ENCODE data around the gene CLDN15. TPM values are rescaled to one million over a fixed set of nuclear protein-coding genes. Genes with fewer than 3 reads are reported as not detected.
A peak's percentile ranks its signal among the peaks of the same experiment; 100 is the strongest.
"Not testable (repeated sequence)": the region's sequence is repeated elsewhere in the genome, so short reads cannot be mapped to it uniquely, and the experiment has no call there.

The CLDN15 gene
- polyA plus RNA-seq, 4 donors, result 7.6 to 17.3 (median 10.1) TPM

DNA sequence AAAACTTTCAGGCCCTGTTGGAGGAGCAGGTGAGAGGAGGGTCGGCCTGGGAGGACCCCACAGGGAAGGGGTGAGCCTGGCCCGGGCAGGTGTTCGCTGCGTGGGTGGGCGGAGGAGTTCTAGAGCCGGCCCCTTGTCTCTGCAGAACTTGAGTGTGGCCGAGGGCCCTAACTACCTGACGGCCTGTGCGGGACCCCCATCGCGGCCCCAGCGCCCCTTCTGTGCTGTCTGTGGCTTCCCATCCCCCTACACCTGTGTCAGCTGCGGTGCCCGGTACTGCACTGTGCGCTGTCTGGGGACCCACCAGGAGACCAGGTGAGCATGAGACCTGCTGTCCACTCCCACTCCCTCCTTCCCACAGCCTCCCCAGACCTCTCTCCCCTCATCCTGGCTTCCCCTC, 14.1 kb downstream of the CLDN15 start:
- DNase-seq (ENCODE audit: low read depth in 4 of 4, low spot score in 3 of 4), result no peak

DNA sequence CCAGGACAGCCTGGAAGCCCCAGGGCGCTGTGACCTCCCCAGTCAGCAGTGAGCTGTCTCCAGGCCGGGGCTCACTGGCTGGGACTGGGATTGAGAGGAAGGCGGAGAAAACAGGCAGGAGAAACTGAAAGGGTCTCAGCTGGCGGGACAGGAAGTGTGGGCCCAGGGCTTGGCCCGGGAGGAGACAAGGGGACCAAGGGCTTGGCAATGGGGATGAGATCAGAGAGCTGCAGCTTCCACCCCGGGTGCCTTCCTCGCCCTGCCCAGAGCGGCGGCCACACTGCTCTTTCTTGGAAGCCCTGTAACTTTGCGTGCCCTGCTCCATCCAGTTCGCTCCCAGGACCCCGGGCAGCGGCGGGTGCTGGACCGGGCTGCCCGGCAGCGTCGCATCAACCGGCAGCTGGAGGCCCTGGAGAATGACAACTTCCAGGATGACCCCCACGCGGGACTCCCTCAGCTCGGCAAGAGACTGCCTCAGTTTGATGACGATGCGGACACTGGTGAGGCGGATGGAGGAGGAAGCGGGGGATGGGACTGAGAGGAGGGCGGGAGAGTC, 15.2 kb downstream of the CLDN15 start:
- no peak for DNase-seq (ENCODE audit: low read depth in 4 of 4, low spot score in 3 of 4)

DNA sequence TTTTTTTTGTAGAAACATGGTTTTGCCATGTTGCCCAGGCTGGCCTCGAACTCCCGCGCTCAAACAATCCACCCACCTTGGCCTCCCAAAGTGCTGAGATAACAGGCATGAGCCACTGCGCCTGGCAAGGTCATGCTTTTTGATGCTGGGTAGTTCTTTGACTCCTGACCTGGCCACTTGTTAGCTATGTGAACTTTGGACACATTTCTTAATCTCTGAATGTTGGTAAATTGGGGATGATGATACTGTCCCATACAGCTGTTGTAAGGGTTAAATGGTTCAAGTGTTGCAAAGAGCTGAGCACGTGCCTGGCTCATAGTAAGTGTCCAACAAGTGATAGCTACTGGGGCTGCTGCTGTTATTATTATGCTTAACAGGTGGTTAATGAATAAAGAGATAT, 17.3 kb downstream of the CLDN15 start:
- DNase-seq (ENCODE audit: low read depth in 4 of 4, low spot score in 3 of 4), result no peak

DNA sequence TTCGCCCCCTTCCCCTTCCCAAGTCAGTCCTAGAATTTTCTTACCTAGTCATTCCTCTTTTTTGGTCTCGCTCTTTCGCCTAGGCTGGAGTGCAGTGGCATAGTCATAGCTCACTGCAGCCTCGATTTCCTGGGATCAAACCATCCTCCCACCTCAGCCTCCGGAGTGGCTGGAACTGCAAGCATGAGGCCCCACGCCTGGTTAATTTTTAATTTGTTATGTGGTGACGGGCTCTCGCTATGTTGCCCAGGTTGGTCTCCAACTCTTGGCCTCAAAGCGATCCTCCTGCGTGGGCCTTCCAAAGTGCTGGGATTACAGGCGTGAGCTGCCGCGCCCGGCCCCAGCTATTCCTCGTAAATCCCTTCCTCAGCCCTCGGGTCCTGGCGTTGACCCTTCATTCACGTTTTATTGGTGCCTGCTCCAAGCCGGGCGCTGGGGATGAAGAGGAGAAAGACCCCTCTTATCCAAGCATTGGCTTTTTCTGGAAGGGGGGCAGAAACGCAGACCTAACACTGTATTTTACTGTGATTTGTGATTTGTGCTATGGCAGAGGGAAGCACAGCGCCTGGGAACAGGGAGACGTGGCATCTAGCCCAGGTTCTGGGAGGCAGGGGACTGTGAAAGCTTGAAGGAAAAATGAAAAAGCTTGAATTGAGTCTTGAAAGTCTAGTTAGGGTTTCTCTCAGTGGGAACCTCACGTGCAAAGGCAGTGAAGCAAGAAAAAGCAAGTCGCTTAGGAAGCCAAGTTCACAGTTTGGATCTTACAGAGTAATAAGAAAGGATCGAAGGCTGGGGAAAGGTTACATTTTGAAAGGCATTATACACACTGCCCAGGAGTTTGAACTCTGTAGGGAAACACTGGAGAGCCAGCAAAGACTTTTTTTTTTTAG, 19.1 kb downstream of the CLDN15 start:
- DNase-seq (ENCODE audit: low read depth in 4 of 4, low spot score in 3 of 4), result no peak

DNA sequence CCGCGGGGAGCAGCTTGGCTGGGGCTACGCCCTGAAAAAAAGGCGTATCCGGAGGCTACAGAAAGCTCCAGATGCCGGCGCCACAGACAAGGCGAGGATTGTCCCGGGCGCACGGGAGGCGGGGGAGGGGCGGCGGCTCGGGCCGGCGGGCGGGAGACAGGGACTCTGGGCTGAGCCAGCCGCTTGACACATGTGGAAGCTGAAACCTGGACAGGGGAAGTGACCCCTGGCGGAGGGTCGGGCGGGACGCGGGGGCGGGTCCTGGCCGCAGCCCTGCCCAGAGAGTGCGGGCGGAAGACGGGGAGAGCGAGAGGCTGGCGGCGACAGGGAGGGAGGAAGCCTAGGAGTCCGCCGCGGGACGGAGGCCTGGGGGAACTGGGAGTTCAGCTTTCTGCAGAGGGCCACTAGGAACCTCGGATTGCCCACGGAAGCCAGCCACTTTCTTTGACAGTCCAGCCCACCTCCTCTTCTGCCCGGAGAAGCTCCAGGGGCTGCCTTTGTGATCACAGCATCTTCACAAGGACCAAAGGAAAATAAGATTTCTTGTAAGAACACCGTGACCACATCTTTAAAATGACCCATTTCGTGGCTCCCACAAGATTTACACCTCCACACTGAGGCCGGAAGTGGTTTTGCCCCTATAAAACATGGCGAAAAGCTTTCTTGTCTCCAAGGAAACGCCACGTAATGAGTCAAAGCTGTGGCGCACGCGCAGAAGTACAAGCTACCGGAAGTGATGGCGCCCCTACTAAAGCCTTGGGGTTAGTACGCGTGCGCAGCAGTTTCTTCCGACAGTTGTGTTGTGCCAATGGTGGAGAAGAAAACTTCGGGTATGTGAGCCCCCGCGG, 20.0 kb downstream of the CLDN15 start, which contains the start of the genes PLOD3 and ZNHIT1:
Gene PLOD3, minus strand, starts transcription at position 194 of the 848 bp plus-strand sequence. CDS start 307 bp downstream, outside the sequence.
Gene ZNHIT1, plus strand, starts transcription at position 778 of the 848 bp plus-strand sequence. Its CDS starts 31 bp downstream, at position 809.
- peak; percentile 92 to 98 (median 98) for DNase-seq (ENCODE audit: low read depth in 4 of 4, low spot score in 3 of 4)

DNA sequence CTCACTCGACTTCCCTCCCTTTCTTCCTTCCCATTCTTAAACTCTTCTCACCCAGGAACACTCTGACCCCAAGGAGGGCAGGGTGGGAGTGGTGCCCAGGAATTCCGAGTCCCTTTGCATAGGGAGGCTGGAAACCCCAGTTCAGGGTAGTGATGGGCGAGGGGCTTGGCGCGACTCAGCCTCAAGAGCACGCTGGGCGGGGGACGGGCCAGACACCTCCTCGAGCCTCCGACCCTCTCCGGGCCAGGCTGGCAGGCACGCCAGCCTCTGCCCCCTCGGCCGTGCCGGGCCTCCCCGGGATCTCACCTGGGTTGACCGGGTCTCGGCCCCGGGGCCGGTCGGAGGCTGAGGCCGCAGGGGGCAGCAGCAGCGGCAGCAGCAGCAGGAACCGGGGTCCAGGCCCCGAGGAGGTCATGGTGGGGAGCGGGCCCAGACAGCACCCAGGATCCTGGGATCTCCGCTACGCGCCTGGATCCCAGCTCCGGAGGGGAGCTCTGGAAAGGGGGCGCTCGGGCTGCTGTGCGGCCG, 20.7 kb downstream of the CLDN15 start:
- no peak for DNase-seq (ENCODE audit: low read depth in 4 of 4, low spot score in 3 of 4)

DNA sequence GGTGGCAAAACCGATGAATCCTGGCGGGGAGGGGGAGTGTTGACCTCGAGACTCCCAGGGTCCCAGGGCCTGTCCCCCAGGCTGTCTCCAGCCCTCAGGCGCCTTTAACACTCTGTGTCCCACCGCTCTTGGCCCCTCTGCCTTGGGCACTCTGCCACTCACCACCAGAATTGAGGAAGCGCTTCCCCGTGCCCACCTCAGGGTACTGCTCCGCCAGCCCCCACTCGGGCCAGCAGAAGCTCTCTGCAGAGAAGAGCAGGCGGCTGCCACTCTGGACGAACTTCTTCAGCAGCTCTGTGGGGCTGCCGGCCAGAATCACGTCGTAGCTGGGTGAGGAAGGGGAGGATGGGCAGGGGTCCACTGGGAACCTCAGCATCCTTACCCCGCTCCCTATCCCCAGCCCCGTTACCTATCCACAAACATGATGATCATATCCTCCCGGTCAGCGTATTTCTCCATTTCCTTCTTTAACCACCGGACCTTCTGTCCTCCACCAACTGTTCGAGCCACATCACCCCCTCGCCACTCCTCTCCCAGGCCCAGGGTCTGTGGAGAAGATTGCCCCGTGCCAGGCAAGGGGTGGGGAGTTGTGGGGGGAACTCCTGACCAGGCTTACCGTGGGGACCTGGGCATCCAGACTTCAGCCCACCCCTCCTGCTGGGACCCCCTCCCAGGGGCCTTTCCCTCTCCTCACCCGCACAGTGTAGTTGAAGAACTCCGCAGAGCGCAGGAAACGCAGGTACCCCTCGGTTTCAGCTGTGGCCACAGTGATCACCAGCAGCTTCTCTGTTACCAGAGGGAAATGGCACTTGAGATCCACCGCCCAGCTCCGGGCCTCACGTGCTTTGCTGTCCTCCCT, 21.4 kb downstream of the CLDN15 start:
- DNase-seq (ENCODE audit: low read depth in 4 of 4, low spot score in 3 of 4), result no peak

DNA sequence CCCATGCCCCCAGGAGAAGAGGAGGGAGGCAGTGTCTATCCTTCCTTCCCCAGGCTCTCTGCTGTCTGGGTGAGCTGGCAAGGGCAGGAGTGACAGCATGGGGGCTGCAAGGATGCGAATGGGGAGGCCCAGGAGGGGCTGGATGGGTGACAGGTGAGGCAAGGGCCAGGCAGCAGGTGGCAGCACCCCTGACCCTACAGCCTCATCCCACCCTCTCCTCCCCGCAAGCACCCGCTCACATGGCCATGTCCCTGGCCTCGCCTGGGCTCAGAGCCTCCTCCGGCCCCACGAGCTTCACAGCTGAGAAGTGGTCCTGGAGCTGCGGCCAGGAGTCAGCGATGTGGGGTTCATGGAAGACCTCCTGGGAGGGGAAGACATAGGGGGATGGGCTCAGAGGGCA, 25.6 kb downstream of the CLDN15 start:
- DNase-seq (ENCODE audit: low read depth in 4 of 4, low spot score in 3 of 4), result no peak

DNA sequence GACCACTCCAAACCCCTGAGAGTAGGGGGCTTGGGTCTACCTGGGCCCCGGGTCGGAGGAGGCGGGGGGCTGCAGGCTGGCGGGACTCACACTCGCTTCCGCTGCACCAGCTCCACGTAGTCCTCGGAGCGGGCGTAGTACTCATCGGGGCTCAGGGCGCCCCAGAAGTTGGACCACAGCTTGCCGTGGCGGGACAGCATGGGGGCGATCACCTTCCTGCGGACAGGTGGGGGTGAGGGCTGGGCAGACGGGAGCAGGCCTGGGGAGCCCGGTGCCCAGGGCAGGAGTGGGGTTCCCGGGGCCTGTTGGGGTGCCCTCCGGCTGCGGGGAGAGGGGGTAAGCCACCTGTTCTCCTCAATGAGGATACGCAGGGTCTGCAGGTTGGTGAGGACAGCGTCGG, 26.1 kb downstream of the CLDN15 start:
- no peak for DNase-seq (ENCODE audit: low read depth in 4 of 4, low spot score in 3 of 4)

DNA sequence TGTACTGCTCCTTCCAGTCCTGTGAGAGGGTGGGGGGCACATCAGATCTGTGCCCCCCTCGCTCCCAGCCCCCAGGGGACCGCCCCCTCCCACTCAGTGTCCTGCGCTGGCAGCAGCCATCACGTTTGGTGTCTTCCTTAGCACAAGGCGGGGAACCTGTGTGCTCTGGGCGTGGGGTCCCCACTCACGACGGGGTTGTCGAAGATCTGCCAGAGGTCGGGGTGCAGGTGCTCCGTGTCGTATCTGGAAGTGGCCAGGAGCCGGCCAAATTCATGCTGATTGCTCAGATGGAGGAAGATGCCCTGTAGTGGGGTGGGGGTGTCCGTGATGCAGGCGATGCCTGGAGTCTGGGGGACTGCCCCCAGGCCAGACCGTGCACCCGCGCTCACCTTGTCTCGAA, 27.5 kb downstream of the CLDN15 start:
- DNase-seq (ENCODE audit: low read depth in 4 of 4, low spot score in 3 of 4), result no peak

DNA sequence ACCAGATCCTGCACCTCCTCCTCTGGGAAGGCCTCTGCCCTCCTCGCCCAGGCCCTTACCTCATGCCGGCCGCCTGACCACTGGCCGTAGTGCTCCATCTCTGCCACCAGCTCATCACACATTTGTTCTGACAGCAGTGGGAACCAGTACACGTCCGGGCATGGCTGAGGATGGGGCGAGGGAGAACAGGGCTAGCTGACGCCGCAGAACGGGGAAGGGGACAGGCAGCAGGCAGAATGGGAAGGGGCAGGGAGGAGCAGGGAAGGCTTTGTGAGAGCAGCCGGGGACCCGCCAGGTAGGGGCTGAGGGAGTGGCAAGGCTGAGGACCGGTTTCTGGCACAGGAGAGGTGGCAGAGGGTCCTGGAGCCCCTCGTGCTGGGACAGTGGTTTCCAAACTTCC, 28.8 kb downstream of the CLDN15 start:
- DNase-seq (ENCODE audit: low read depth in 4 of 4, low spot score in 3 of 4), result no peak

DNA sequence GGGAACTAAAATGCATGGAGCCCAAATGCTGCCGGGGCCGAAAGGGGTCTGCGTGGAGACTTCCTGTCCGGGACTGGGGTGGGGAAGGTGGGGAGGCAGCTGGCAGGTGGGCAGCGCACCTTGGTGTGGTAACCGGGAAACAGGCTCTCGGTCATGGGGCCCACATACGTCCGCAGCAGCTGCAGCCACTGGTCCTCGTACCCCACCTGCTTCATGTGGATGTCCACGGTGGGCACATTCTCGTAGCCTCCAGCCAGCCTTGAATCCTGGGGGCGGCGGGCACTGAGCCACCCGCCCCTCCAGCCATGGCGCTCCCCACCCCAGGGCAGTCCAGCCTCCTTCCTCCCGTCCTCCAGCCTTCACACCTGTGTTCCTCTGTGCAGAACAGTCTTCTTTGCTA, 30.1 kb downstream of the CLDN15 start:
- DNase-seq (ENCODE audit: low read depth in 4 of 4, low spot score in 3 of 4), result no peak

DNA sequence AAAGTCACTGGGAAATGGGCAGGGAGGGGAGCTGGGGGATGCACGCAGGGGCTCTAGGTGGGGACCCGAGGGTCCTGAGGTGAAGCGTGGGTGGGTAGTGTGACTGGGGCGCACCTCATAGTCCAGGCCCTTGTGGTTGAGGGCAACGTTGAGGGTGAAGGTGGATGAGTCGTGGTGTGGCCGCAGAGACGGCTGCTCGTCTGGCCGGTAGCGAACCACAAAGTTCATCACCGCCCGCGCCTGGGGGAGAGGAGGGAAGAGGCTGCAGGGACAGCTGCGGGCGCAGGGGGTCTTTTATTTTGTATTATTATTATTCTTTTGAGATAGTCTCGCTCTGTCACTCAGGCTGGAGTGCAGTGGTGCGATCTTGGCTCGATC, 30.9 kb downstream of the CLDN15 start:
- no peak for DNase-seq (ENCODE audit: low read depth in 4 of 4, low spot score in 3 of 4)

DNA sequence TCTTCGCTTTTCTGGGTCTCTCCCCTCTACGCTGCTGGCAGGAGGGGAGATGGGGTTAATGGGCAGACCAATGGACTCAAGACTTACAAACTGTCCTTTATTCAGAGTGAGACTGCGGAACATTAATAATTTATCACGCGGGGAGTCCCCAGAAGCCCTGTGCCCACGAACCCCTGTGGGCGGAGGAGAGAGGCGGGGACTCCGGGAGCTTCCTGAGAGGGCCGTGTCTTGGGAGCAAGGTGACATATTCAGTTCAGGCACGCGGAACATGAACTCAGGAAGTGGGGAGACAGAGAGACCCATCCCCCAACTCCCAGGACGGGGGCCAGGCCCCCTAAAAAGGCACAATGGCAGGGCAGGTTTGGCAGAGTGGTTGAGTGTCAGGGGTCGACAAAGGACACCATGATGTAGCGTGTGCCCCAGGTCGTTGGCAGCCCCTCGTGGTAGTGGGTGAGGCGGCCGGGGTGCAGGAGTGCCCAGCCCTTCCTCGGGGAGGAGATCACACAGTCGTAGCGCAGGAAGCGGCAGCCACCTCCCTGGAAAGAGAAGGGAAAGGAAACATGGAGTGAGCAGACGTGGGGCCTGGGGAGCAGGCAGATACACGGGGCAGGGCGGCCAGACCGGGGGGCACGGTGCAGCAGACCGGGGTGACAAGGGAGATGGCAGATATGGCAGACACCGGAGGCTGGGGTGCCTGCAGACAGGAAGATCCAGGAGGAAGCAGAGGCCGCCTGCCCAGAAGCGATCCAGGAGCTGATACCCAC, 31.5 kb downstream of the CLDN15 start:
- DNase-seq (ENCODE audit: low read depth in 4 of 4, low spot score in 3 of 4), result no peak

DNA sequence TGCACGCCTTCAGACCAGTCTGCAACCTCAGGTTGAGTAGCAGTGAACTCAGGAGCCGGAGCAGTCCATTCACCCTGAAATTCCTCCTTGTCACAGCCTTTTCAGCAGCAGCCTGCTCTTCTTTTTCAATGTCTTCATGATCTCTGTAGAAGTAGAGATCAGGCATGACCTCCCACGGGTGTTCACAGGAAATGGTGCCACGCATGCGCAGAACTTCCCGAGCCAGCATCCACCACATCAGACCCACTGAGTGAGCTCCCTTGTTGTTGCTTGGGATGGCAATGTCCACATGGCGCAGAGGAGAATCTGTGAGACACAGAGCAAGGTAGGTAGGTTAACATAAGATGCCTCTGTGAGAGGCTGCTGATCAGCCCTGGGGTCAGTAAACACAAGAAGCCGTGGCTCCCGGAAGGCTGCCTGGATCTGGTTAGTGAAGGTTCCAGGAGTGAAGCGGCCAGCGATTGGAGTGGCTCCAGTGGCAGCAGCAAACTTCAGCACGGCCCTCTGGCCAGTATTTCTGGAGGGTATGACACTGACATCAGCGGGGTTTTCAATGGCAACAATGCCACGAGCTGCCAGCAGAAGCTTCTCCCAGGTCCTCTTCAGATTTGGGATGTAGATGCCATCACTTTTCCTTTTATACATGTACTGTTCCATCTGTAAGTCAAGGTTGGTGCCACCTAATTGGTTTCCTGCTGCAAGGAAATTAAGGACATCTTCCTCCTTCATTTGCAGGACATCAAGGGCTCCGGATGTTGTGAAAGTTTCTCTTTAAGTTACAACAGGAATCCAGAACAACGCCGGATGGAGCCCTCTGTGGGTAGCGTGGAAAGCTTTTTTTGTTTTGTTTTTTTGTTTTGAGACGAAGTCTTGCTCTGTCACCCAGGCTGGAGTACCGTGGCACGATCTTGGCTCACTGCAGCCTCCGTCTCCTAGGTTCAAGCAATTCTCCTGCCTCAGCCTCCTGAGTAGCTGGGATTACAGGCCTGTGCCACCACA, 33.6 kb downstream of the CLDN15 start:
- DNase-seq (ENCODE audit: low read depth in 4 of 4, low spot score in 3 of 4), result not testable (repeated sequence)

DNA sequence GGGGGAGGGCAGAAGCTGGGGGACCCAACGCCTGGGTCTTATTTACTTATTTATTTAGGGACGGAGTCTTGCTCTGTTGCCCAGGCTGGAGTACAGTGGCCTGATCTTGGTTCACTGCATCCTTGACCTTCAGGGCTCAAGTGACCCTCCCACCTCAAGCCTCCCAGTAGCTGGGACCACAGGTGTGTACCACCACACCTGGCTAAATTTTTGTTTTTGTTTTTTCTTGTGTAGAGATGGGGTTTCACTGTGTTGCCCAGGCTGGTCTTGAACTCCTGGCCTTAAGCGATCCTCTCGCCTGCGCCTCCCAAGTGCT, 35.0 kb downstream of the CLDN15 start:
- no peak for DNase-seq (ENCODE audit: low read depth in 4 of 4, low spot score in 3 of 4)

DNA sequence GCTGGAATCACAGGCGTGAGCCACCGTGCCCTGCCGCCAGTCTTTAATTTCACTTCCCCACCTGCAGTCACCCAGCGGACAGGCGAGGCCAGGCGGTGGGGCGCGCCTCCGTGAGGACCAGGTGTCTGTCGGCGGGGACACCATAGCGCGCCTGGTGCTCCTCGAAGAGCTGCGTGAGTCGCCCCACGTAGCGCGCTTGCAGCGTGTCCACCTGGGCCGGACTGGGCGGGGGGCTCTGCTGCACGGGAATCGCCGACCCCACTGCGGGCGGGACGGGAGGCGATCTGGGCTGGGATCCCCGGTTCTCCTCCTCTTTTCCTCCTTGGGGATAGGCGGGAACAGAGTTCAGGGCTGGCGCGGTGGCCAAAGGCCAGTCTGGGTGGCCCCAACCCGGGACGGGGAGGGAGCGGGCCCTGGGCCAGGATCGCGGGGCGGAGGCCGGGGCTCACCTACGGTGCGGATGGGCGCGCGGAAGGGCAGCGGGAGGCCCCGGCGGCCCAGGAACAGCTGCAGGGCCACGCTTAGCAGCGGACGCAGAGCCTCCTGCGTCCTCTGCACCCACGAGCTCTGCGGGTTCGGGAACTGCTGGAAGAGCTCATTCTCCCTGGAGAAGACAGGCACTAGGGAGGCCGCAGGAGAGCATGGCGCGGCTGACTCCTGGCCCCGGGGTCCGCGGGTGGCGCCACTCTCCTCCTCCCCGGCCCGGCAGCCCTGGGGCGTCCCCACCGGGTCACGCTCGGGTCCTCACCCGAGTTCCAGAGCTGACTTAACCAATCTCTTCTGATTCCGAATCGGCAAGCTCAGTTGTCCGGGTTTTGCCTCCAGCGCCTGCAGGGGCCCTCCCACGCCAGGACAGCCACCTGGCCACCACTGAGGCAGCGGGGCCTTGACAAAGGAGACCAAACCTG, 35.7 kb downstream of the CLDN15 start:
- DNase-seq (ENCODE audit: low read depth in 4 of 4, low spot score in 3 of 4), result no peak
